ENCODE results near the gene SCUBE2.

Gene SCUBE2

GRCh38 chr11:9041747-9042146 lies 49.7 kb downstream of the SCUBE2 start:
- Histone ChIP-seq H3K36me3 (ENCODE audit: control insufficient read depth in 1 of 2, insufficient read depth in 2 of 2, low read depth in 1 of 2, low read length in 2 of 2) (no peaks in the 10 kb centered on the region), H3K79me1 (replicated peaks; ENCODE audit: low read length, poor library complexity, severe bottlenecking) (no peaks in the 10 kb centered on the region), H3K27ac (ENCODE audit: low read length, poor library complexity, severe bottlenecking) (no peak overlapping the region), H2BK15ac (ENCODE audit: low read depth, poor library complexity, severe bottlenecking) (no peak overlapping the region), H3K4me1 (ENCODE audit: control insufficient read depth, insufficient read depth, low read depth, low read length) (peaks cover 8% of the 10 kb centered on the region), H3K4ac (ENCODE audit: low read depth in 1 of 2, low read length in 2 of 2) (no peak overlapping the region), H2AFZ (ENCODE audit: low read depth, low read length) (no peak overlapping the region), H3K4me3 (ENCODE audit: insufficient read depth in 1 of 2, low read depth in 1 of 2, low read length in 2 of 2) (no peak overlapping the region), H4K91ac (ENCODE audit: low read length) (no peak overlapping the region), H2AK5ac (ENCODE audit: low read length, severe bottlenecking) (no peak overlapping the region), H3K9ac (ENCODE audit: low read length) (no peak overlapping the region), H3K9me3 (ENCODE audit: control insufficient read depth, low read length) (peaks cover 11% of the 10 kb centered on the region), H3K27me3 (ENCODE audit: control insufficient read depth in 1 of 2, insufficient read depth in 1 of 2, low read length in 2 of 2) (peaks cover 0 to 9% of the 10 kb centered on the region in 2 experiments), H3K14ac (ENCODE audit: low read length in 2 of 2) (no peak overlapping the region), H2BK12ac (ENCODE audit: low read length in 2 of 2) (no peak overlapping the region), H3K23ac (ENCODE audit: low read length in 2 of 2) (no peak overlapping the region), H3K18ac (ENCODE audit: low read depth in 1 of 2, low read length in 2 of 2) (no peak overlapping the region), H3K4me2 (ENCODE audit: low read length, poor library complexity, severe bottlenecking) (no peak overlapping the region), H2BK120ac (ENCODE audit: low read depth, low read length) (no peak overlapping the region), H4K8ac (ENCODE audit: low read length) (no peak overlapping the region), H2BK5ac (ENCODE audit: low read depth, low read length, poor library complexity, severe bottlenecking) (no peak overlapping the region)
- no peak for DNase-seq
- WGBS = 96% methylated on average over 2 of the region's 2 CpGs

- Histone ChIP-seq H3K4me2 (ENCODE audit: low read length, poor library complexity, severe bottlenecking) (no peak overlapping the region), H4K91ac (ENCODE audit: low read length) (no peak overlapping the region), H3K27me3 (ENCODE audit: control insufficient read depth in 1 of 2, insufficient read depth in 1 of 2, low read length in 2 of 2) (peaks cover 0 to 9% of the 10 kb centered on the region in 2 experiments), H3K14ac (ENCODE audit: low read length in 2 of 2) (no peak overlapping the region), H3K4me3 (ENCODE audit: insufficient read depth in 1 of 2, low read depth in 1 of 2, low read length in 2 of 2) (no peak overlapping the region), H3K36me3 (ENCODE audit: control insufficient read depth in 1 of 2, insufficient read depth in 2 of 2, low read depth in 1 of 2, low read length in 2 of 2) (no peaks in the 10 kb centered on the region), H3K4ac (ENCODE audit: low read depth in 1 of 2, low read length in 2 of 2) (no peak overlapping the region), H3K23ac (ENCODE audit: low read length in 2 of 2) (no peak overlapping the region), H2AK5ac (ENCODE audit: low read length, severe bottlenecking) (no peak overlapping the region), H3K4me1 (ENCODE audit: control insufficient read depth, insufficient read depth, low read depth, low read length) (peaks cover 8% of the 10 kb centered on the region), H3K9me3 (ENCODE audit: control insufficient read depth, low read length) (peaks cover 11% of the 10 kb centered on the region), H2AFZ (ENCODE audit: low read depth, low read length) (no peak overlapping the region), H2BK5ac (ENCODE audit: low read depth, low read length, poor library complexity, severe bottlenecking) (no peak overlapping the region), H3K27ac (ENCODE audit: low read length, poor library complexity, severe bottlenecking) (no peak overlapping the region), H3K18ac (ENCODE audit: low read depth in 1 of 2, low read length in 2 of 2) (no peak overlapping the region), H3K9ac (ENCODE audit: low read length) (no peak overlapping the region), H2BK12ac (ENCODE audit: low read length in 2 of 2) (no peak overlapping the region), H4K8ac (ENCODE audit: low read length) (no peak overlapping the region), H2BK120ac (ENCODE audit: low read depth, low read length) (no peak overlapping the region), H3K79me1 (replicated peaks; ENCODE audit: low read length, poor library complexity, severe bottlenecking) (no peaks in the 10 kb centered on the region), H2BK15ac (ENCODE audit: low read depth, poor library complexity, severe bottlenecking) (no peak overlapping the region)
- WGBS = 93% methylated on average over 9 of the region's 10 CpGs
- DNase-seq = no peak
These were observed 51.0 kb downstream of the SCUBE2 start for GRCh38 chr11:9040410-9040809.

GRCh38 chr11:9039863-9040262 lies 51.5 kb downstream of the SCUBE2 start:
- H3K9ac ChIP-seq (ENCODE audit: low read length) = no peak overlapping the region
- no peak overlapping the region for H3K14ac ChIP-seq (ENCODE audit: low read length in 2 of 2)
- H4K91ac ChIP-seq (ENCODE audit: low read length) = no peak overlapping the region
- no peak overlapping the region for H3K23ac ChIP-seq (ENCODE audit: low read length in 2 of 2)
- H4K8ac ChIP-seq (ENCODE audit: low read length) = no peak overlapping the region
- no peak overlapping the region for H2BK5ac ChIP-seq (ENCODE audit: low read depth, low read length, poor library complexity, severe bottlenecking)
- no peak for DNase-seq
- H2BK120ac ChIP-seq (ENCODE audit: low read depth, low read length) = no peak overlapping the region
- no peak overlapping the region for H2AK5ac ChIP-seq (ENCODE audit: low read length, severe bottlenecking)
- no peaks in the 10 kb centered on the region for H3K36me3 ChIP-seq (ENCODE audit: control insufficient read depth in 1 of 2, insufficient read depth in 2 of 2, low read depth in 1 of 2, low read length in 2 of 2)
- no peak overlapping the region for H3K4ac ChIP-seq (ENCODE audit: low read depth in 1 of 2, low read length in 2 of 2)
- no peaks in the 10 kb centered on the region for H3K79me1 ChIP-seq (replicated peaks; ENCODE audit: low read length, poor library complexity, severe bottlenecking)
- H3K27ac ChIP-seq (ENCODE audit: low read length, poor library complexity, severe bottlenecking) = no peak overlapping the region
- H2AFZ ChIP-seq (ENCODE audit: low read depth, low read length) = no peak overlapping the region
- no peak overlapping the region for H3K4me2 ChIP-seq (ENCODE audit: low read length, poor library complexity, severe bottlenecking)
- no peak overlapping the region for H2BK12ac ChIP-seq (ENCODE audit: low read length in 2 of 2)
- peaks cover 8% of the 10 kb centered on the region for H3K4me1 ChIP-seq (ENCODE audit: control insufficient read depth, insufficient read depth, low read depth, low read length)
- no peak overlapping the region for H2BK15ac ChIP-seq (ENCODE audit: low read depth, poor library complexity, severe bottlenecking)
- H3K27me3 ChIP-seq (ENCODE audit: control insufficient read depth in 1 of 2, insufficient read depth in 1 of 2, low read length in 2 of 2) = peaks cover 0 to 9% of the 10 kb centered on the region in 2 experiments
- peaks cover 11% of the 10 kb centered on the region for H3K9me3 ChIP-seq (ENCODE audit: control insufficient read depth, low read length)
- H3K4me3 ChIP-seq (ENCODE audit: insufficient read depth in 1 of 2, low read depth in 1 of 2, low read length in 2 of 2) = no peak overlapping the region
- peak overlapping the region in 1 of 2 experiments; percentile 16 for H3K18ac ChIP-seq (ENCODE audit: low read depth in 1 of 2, low read length in 2 of 2)
- 96% methylated on average over 17 of the region's 19 CpGs for WGBS

GRCh38 chr11:9039198-9039597 lies 52.2 kb downstream of the SCUBE2 start:
- Histone ChIP-seq H3K27ac (ENCODE audit: low read length, poor library complexity, severe bottlenecking) (no peak overlapping the region), H3K4me3 (ENCODE audit: insufficient read depth in 1 of 2, low read depth in 1 of 2, low read length in 2 of 2) (no peak overlapping the region), H3K23ac (ENCODE audit: low read length in 2 of 2) (no peak overlapping the region), H3K4me1 (ENCODE audit: control insufficient read depth, insufficient read depth, low read depth, low read length) (peaks cover 8% of the 10 kb centered on the region), H3K18ac (ENCODE audit: low read depth in 1 of 2, low read length in 2 of 2) (peak overlapping the region in 1 of 2 experiments; percentile 30), H4K8ac (ENCODE audit: low read length) (peak overlapping the region; percentile 13), H4K91ac (ENCODE audit: low read length) (no peak overlapping the region), H3K4ac (ENCODE audit: low read depth in 1 of 2, low read length in 2 of 2) (no peak overlapping the region), H2BK12ac (ENCODE audit: low read length in 2 of 2) (no peak overlapping the region), H2AFZ (ENCODE audit: low read depth, low read length) (no peak overlapping the region), H3K9me3 (ENCODE audit: control insufficient read depth, low read length) (peaks cover 11% of the 10 kb centered on the region), H2AK5ac (ENCODE audit: low read length, severe bottlenecking) (no peak overlapping the region), H3K14ac (ENCODE audit: low read length in 2 of 2) (peak overlapping the region in 1 of 2 experiments; percentile 18), H3K27me3 (ENCODE audit: control insufficient read depth in 1 of 2, insufficient read depth in 1 of 2, low read length in 2 of 2) (peaks cover 0 to 9% of the 10 kb centered on the region in 2 experiments), H2BK120ac (ENCODE audit: low read depth, low read length) (no peak overlapping the region), H2BK5ac (ENCODE audit: low read depth, low read length, poor library complexity, severe bottlenecking) (no peak overlapping the region), H3K4me2 (ENCODE audit: low read length, poor library complexity, severe bottlenecking) (no peak overlapping the region), H3K9ac (ENCODE audit: low read length) (no peak overlapping the region), H3K79me1 (replicated peaks; ENCODE audit: low read length, poor library complexity, severe bottlenecking) (no peaks in the 10 kb centered on the region), H3K36me3 (ENCODE audit: control insufficient read depth in 1 of 2, insufficient read depth in 2 of 2, low read depth in 1 of 2, low read length in 2 of 2) (no peaks in the 10 kb centered on the region), H2BK15ac (ENCODE audit: low read depth, poor library complexity, severe bottlenecking) (no peak overlapping the region)
- peak; percentile 59 for DNase-seq
- WGBS = 86% methylated on average over 9 of the region's 9 CpGs

All from mesenchymal stem cell (in vitro differentiated cells and primary cell).